ENCODE measurements around the gene THBS1. TPM values are rescaled to one million over a fixed set of nuclear protein-coding genes. Genes with fewer than 3 reads are reported as not detected.

The THBS1 gene
- total RNA-seq, 1 experiment from 2014 or later, result 393 TPM

GRCh38 chr15:39613271-39613670 is 32.4 kb downstream of the THBS1 start:
- peaks cover 28% of the 10 kb centered on the region for H3K4me1 Mint-ChIP-seq (ENCODE audit: insufficient read depth, unreplicated experiment)
- no peaks in the 10 kb centered on the region for H3K27me3 Mint-ChIP-seq (ENCODE audit: insufficient read depth, unreplicated experiment)
- intact Hi-C loops (cut with micrococcal nuclease), result no loop called here
- peak overlapping the region; percentile 55 for H3K27ac Mint-ChIP-seq (ENCODE audit: low read depth, unreplicated experiment)
- BruUV-seq (replicated peaks), result no TSS peak
- H3K36me3 Mint-ChIP-seq (ENCODE audit: insufficient read depth, unreplicated experiment), result no peaks in the 10 kb centered on the region
- H3K4me3 Mint-ChIP-seq (ENCODE audit: unreplicated experiment), result no peak overlapping the region
- peaks cover 24% of the 10 kb centered on the region for H3K9me3 Mint-ChIP-seq (ENCODE audit: unreplicated experiment)
- TF ChIP-seq, protein P1, sequence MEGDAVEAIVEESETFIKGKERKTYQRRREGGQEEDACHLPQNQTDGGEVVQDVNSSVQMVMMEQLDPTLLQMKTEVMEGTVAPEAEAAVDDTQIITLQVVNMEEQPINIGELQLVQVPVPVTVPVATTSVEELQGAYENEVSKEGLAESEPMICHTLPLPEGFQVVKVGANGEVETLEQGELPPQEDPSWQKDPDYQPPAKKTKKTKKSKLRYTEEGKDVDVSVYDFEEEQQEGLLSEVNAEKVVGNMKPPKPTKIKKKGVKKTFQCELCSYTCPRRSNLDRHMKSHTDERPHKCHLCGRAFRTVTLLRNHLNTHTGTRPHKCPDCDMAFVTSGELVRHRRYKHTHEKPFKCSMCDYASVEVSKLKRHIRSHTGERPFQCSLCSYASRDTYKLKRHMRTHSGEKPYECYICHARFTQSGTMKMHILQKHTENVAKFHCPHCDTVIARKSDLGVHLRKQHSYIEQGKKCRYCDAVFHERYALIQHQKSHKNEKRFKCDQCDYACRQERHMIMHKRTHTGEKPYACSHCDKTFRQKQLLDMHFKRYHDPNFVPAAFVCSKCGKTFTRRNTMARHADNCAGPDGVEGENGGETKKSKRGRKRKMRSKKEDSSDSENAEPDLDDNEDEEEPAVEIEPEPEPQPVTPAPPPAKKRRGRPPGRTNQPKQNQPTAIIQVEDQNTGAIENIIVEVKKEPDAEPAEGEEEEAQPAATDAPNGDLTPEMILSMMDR (IDR thresholded peaks at IDR 0.05; ENCODE audit: unreplicated experiment), result no peak
- ChIA-PET CTCF (no interaction called here), POLR2A (interaction anchor here (1.1 to 1.2 kb wide), 4 partner anchors 9 to 29 kb away, joined by 3 to 4 read pairs (median 3); no protein-coding TSS in a partner anchor)
- no peak for DNase-seq (ENCODE audit: unreplicated experiment)

- ChIA-PET CTCF (no interaction called here), POLR2A (interaction anchor here (1.1 kb wide), 1 partner anchor 30 kb away, joined by 4 read pairs; no protein-coding TSS in a partner anchor)
- no peaks in the 10 kb centered on the region for H3K36me3 Mint-ChIP-seq (ENCODE audit: insufficient read depth, unreplicated experiment)
- TF ChIP-seq, protein P1 (IDR thresholded peaks at IDR 0.05; ENCODE audit: unreplicated experiment), result no peak
- peak overlapping the region; percentile 55 for H3K27ac Mint-ChIP-seq (ENCODE audit: low read depth, unreplicated experiment)
- peaks cover 24% of the 10 kb centered on the region for H3K9me3 Mint-ChIP-seq (ENCODE audit: unreplicated experiment)
- no peaks in the 10 kb centered on the region for H3K27me3 Mint-ChIP-seq (ENCODE audit: insufficient read depth, unreplicated experiment)
- intact Hi-C loops (cut with micrococcal nuclease), result no loop called here
- BruUV-seq (replicated peaks), result no TSS peak
- peaks cover 26% of the 10 kb centered on the region for H3K4me1 Mint-ChIP-seq (ENCODE audit: insufficient read depth, unreplicated experiment)
- H3K4me3 Mint-ChIP-seq (ENCODE audit: unreplicated experiment), result no peak overlapping the region
- DNase-seq (ENCODE audit: unreplicated experiment), result no peak
These were observed 33.0 kb downstream of the THBS1 start for GRCh38 chr15:39613861-39614260.

GRCh38 chr15:39616731-39617455 is 36.0 kb downstream of the THBS1 start:
- H3K4me1 Mint-ChIP-seq (ENCODE audit: insufficient read depth, unreplicated experiment), result peaks cover 25% of the 10 kb centered on the region
- peaks cover 11% of the 10 kb centered on the region for H3K9me3 Mint-ChIP-seq (ENCODE audit: unreplicated experiment)
- no peaks in the 10 kb centered on the region for H3K36me3 Mint-ChIP-seq (ENCODE audit: insufficient read depth, unreplicated experiment)
- CTCF ChIA-PET, result interaction anchor here (0.5 to 1.4 kb wide), 4 partner anchors 9 to 566 kb away, joined by 3 to 4 read pairs (median 3); no protein-coding TSS in a partner anchor
- H3K27me3 Mint-ChIP-seq (ENCODE audit: insufficient read depth, unreplicated experiment), result no peaks in the 10 kb centered on the region
- no TSS peak for BruUV-seq (replicated peaks)
- H3K4me3 Mint-ChIP-seq (ENCODE audit: unreplicated experiment), result peak overlapping the region; percentile 37
- POLR2A ChIA-PET, result interaction anchor here (0.6 to 1.8 kb wide), 9 partner anchors 9 to 49 kb away, joined by 3 to 14 read pairs (median 4); partner anchors contain the start of gene THBS1
- peak overlapping the region; percentile 91 for H3K27ac Mint-ChIP-seq (ENCODE audit: low read depth, unreplicated experiment)
- DNase-seq (ENCODE audit: unreplicated experiment), result peak; percentile 82
- intact Hi-C loops (cut with micrococcal nuclease), result no loop called here
- TF ChIP-seq, protein P1 (IDR thresholded peaks at IDR 0.05; ENCODE audit: unreplicated experiment), result no peak

DNA sequence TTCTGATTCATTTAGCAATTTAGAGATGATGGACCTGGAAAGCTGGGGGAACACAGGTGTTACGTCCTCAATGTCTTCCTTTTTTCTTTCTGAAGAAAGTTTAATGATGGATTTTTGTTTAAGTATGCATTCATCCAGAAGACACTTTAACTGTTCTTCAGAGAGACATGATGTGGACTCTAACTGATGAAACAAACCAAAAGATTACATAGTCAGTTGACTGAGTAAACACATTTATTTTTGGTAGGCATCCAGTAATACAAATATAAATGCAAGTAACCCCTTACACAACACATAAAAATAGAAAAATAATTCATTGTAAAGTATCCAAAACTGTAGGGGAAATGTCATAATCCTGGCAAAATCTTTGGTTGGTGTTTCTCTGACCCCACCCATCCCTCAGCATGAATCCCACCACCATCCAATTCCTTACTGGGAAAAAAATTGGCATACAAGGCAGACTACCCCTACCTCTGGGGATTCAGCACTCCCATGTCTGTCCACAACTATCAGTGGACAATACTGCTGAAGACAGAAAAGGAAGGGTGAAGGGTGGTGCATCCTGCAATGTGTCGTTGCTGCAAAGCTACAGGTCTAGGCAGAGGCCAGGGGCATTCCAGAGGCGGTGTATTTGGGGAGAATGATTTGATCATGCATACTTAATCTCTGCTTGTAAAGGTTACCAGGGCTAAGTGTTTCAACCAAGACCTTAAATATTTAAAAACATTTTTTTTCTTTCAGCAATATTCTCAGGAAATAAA is 37.4 kb downstream of the THBS1 start:
- intact Hi-C loops (cut with micrococcal nuclease), result no loop called here
- CTCF ChIA-PET, result interaction anchor here (1.0 to 1.1 kb wide), 2 partner anchors 13 to 38 kb away, joined by 3 to 4 read pairs; partner anchors contain the start of gene THBS1
- peak; percentile 31 for DNase-seq (ENCODE audit: unreplicated experiment)
- TF ChIP-seq, protein P1 (IDR thresholded peaks at IDR 0.05; ENCODE audit: unreplicated experiment), result no peak
- peak overlapping the region; percentile 91 for H3K27ac Mint-ChIP-seq (ENCODE audit: low read depth, unreplicated experiment)
- H3K36me3 Mint-ChIP-seq (ENCODE audit: insufficient read depth, unreplicated experiment), result no peaks in the 10 kb centered on the region
- POLR2A ChIA-PET, result interaction anchor here (0.9 to 2.1 kb wide), 6 partner anchors 10 to 164 kb away, joined by 3 to 10 read pairs (median 4); partner anchors contain the start of genes FSIP1 and THBS1
- peaks cover 29% of the 10 kb centered on the region for H3K4me1 Mint-ChIP-seq (ENCODE audit: insufficient read depth, unreplicated experiment)
- no TSS peak for BruUV-seq (replicated peaks)
- H3K4me3 Mint-ChIP-seq (ENCODE audit: unreplicated experiment), result peak overlapping the region; percentile 56
- peaks cover 10% of the 10 kb centered on the region for H3K9me3 Mint-ChIP-seq (ENCODE audit: unreplicated experiment)
- H3K27me3 Mint-ChIP-seq (ENCODE audit: insufficient read depth, unreplicated experiment), result no peaks in the 10 kb centered on the region

Data from MCF 10A (cell line).